Measurements from ENCODE around the gene TAOK2.

The TAOK2 gene

GRCh38 chr16:29940656-29941055 lies 33.0 kb upstream of the TAOK2 start:
- no peak for TF ChIP-seq CTCF (IDR thresholded peaks at IDR 0.05; ENCODE audit: control extremely low read depth, extremely low read depth, low read depth, missing control alignments)
- DNase-seq (ENCODE audit: extremely low spot score): no peak
- POLR2A ChIA-PET: no interaction called here
- CTCF ChIA-PET: interaction anchor here (1.0 to 1.4 kb wide), 4 partner anchors 15 to 92 kb away, joined by 3 to 4 read pairs (median 4); partner anchors contain the start of genes KCTD13 and TMEM219

GRCh38 chr16:29943846-29944799 lies 29.5 kb upstream of the TAOK2 start:
- ChIA-PET POLR2A (no interaction called here), CTCF (interaction anchor here (1.1 kb wide), 1 partner anchor 253 kb away, joined by 3 read pairs; no protein-coding TSS in a partner anchor)
- no peak for DNase-seq (ENCODE audit: extremely low spot score)
- TF ChIP-seq CTCF (IDR thresholded peaks at IDR 0.05; ENCODE audit: control extremely low read depth, extremely low read depth, low read depth, missing control alignments): no peak

GRCh38 chr16:29947897-29948296 lies 25.8 kb upstream of the TAOK2 start:
- DNase-seq (ENCODE audit: extremely low spot score): no peak
- TF ChIP-seq CTCF (IDR thresholded peaks at IDR 0.05; ENCODE audit: control extremely low read depth, extremely low read depth, low read depth, missing control alignments): no peak
- ChIA-PET CTCF (interaction anchor here (2.1 kb wide), 1 partner anchor 14 kb away, joined by 8 read pairs; the partner anchor contains the start of gene TMEM219), POLR2A (no interaction called here)

- ChIA-PET POLR2A (no interaction called here), CTCF (no interaction called here)
- no peak for DNase-seq (ENCODE audit: extremely low spot score)
- no peak for TF ChIP-seq CTCF (IDR thresholded peaks at IDR 0.05; ENCODE audit: control extremely low read depth, extremely low read depth, low read depth, missing control alignments)
Measured at GRCh38 chr16:29950806-29951461, 22.7 kb upstream of the TAOK2 start.

- ChIA-PET POLR2A (interaction anchor here (0.6 kb wide), 1 partner anchor 71 kb away, joined by 3 read pairs; no protein-coding TSS in a partner anchor), CTCF (no interaction called here)
- no peak for DNase-seq (ENCODE audit: extremely low spot score)
- TF ChIP-seq CTCF (IDR thresholded peaks at IDR 0.05; ENCODE audit: control extremely low read depth, extremely low read depth, low read depth, missing control alignments): no peak
Measured at GRCh38 chr16:29951625-29952365, 21.9 kb upstream of the TAOK2 start.

GRCh38 chr16:29958756-29959155 lies 14.9 kb upstream of the TAOK2 start:
- ChIA-PET CTCF (no interaction called here), POLR2A (no interaction called here)
- no peak for DNase-seq (ENCODE audit: extremely low spot score)
- no peak for TF ChIP-seq CTCF (IDR thresholded peaks at IDR 0.05; ENCODE audit: control extremely low read depth, extremely low read depth, low read depth, missing control alignments)

Measured in GM10248 (cell line).